ENCODE measurements around the gene PRRG1.

DNA sequence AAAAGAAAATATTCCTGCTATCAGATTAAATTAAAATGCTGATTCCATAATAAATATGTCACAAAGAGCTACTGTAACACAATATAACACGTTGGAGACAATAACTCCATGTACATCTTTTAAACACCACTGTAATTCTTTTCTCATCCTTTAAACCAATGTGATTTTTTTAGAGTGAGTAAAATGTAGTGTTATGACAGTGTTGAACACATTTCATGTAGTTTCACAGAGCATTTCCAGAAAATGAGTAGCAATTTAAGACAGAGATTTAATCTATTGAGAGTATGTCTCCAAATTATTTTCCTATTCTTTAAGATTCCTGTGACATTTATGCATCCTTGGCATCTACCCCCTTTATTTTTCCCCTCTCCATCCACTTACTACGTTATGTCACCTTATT is 17.1 kb upstream of the PRRG1 start:
- TF ChIP-seq, protein P1, sequence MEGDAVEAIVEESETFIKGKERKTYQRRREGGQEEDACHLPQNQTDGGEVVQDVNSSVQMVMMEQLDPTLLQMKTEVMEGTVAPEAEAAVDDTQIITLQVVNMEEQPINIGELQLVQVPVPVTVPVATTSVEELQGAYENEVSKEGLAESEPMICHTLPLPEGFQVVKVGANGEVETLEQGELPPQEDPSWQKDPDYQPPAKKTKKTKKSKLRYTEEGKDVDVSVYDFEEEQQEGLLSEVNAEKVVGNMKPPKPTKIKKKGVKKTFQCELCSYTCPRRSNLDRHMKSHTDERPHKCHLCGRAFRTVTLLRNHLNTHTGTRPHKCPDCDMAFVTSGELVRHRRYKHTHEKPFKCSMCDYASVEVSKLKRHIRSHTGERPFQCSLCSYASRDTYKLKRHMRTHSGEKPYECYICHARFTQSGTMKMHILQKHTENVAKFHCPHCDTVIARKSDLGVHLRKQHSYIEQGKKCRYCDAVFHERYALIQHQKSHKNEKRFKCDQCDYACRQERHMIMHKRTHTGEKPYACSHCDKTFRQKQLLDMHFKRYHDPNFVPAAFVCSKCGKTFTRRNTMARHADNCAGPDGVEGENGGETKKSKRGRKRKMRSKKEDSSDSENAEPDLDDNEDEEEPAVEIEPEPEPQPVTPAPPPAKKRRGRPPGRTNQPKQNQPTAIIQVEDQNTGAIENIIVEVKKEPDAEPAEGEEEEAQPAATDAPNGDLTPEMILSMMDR (conservative IDR thresholded peaks at IDR 0.05; ENCODE audit: low read depth, low read length) = no peak
- TF ChIP-seq EZH2 (IDR thresholded peaks at IDR 0.05; ENCODE audit: low read length, unreplicated experiment) (no peak), EZH2phosphoT487 (IDR thresholded peaks at IDR 0.05; ENCODE audit: borderline replicate concordance, low read length) (no peak)

All from PC-3 (cell line).